GM10248 (cell line): ENCODE measurements around the gene MYT1.
A peak's percentile ranks its signal among the peaks of the same experiment; 100 is the strongest.

Experiments
- CTCF ChIA-PET: fragments of 300-600 bp; sonication (Branson Sonifier 250); formaldehyde crosslinking; extraction: SDS; loops from one replicate; lab custom pipeline; 2021; ENCODE audit warnings: antibody characterized with exemption; lab: Yijun Ruan, JAX
- POLR2A ChIA-PET: fragments of 350-650 bp; sonication (Branson Sonifier 250); formaldehyde crosslinking; extraction: SDS; loops from one replicate; lab custom pipeline; 2020; ENCODE audit warnings: antibody characterized with exemption; lab: Yijun Ruan, JAX
- DNase-seq: peaks from one replicate; pipeline ENCODE4 v3.0.0; 2012; ENCODE audit errors: extremely low spot score
- TF ChIP-seq, protein P1 (sequence below): IDR thresholded peaks from 2 replicates; pipeline ENCODE4 v1.5.1; 2012; ENCODE audit warnings: mild to moderate bottlenecking, low read depth; ENCODE audit errors: extremely low read depth, missing control alignments, control extremely low read depth

Gene MYT1

GRCh38 chr20:64256282-64256935 is 92.2 kb downstream of the MYT1 start:
- TF ChIP-seq, protein P1, sequence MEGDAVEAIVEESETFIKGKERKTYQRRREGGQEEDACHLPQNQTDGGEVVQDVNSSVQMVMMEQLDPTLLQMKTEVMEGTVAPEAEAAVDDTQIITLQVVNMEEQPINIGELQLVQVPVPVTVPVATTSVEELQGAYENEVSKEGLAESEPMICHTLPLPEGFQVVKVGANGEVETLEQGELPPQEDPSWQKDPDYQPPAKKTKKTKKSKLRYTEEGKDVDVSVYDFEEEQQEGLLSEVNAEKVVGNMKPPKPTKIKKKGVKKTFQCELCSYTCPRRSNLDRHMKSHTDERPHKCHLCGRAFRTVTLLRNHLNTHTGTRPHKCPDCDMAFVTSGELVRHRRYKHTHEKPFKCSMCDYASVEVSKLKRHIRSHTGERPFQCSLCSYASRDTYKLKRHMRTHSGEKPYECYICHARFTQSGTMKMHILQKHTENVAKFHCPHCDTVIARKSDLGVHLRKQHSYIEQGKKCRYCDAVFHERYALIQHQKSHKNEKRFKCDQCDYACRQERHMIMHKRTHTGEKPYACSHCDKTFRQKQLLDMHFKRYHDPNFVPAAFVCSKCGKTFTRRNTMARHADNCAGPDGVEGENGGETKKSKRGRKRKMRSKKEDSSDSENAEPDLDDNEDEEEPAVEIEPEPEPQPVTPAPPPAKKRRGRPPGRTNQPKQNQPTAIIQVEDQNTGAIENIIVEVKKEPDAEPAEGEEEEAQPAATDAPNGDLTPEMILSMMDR, result no peak
- DNase-seq, result peak; percentile 23
- ChIA-PET POLR2A (no interaction called here), CTCF (interaction anchor here (1.0 to 12.0 kb wide), 4 partner anchors 9 to 28 kb away, joined by 3 to 122 read pairs (median 6); no protein-coding TSS in a partner anchor)

GRCh38 chr20:64257107-64257757 is 93.0 kb downstream of the MYT1 start:
- TF ChIP-seq, protein P1, result no peak
- no peak for DNase-seq
- CTCF ChIA-PET, result interaction anchor here (1.0 to 12.0 kb wide), 2 partner anchors 17 to 27 kb away, joined by 4 to 122 read pairs; no protein-coding TSS in a partner anchor
- POLR2A ChIA-PET, result no interaction called here

DNA sequence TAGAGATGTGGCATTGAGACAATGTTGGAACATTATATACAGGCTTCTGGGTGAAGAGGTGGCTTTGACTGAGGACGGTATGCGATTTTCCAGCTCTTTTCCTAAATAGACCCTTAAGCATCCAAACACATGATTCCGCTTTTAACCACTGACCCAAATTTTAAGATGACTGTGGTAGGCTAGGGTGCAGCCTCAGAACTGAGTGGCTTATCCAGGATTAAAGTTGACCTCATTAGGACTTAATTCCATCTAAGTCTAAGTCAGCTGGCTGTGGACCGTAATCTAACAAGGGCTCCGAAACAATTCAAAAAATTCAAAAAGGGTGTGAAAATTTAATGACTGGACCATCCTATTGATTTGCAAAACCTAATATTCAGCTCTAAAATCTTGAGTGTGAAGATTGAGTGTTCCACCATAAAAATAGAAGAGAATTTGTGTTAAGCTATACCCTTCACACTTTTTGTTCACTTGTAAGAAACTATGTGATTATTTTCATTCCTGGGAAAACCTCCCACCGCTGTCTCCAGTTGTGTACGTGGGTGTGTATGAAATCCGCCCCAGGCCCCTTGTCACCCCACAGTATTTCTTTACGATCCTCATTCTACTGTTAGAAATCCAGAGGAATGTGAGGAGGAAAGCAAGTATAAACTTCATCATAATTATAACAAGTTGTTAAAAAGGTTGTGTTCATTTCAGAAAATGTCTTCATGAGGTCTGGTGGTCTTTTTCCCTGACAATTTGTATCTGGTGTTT is 94.0 kb downstream of the MYT1 start:
- DNase-seq, result no peak
- TF ChIP-seq, protein P1, result no peak
- CTCF ChIA-PET, result interaction anchor here (12.0 kb wide), 1 partner anchor 26 kb away, joined by 122 read pairs; no protein-coding TSS in a partner anchor
- POLR2A ChIA-PET, result no interaction called here

- ChIA-PET POLR2A (no interaction called here), CTCF (interaction anchor here (12.0 kb wide), 1 partner anchor 24 kb away, joined by 122 read pairs; no protein-coding TSS in a partner anchor)
- TF ChIP-seq, protein P1, result no peak
- no peak for DNase-seq
Measured at GRCh38 chr20:64260239-64260638, 96.0 kb downstream of the MYT1 start.

GRCh38 chr20:64261138-64261537 is 96.9 kb downstream of the MYT1 start:
- CTCF ChIA-PET, result interaction anchor here (0.9 to 12.0 kb wide), 2 partner anchors 14 to 23 kb away, joined by 3 to 122 read pairs; no protein-coding TSS in a partner anchor
- no peak for DNase-seq
- POLR2A ChIA-PET, result no interaction called here
- TF ChIP-seq, protein P1, result no peak

DNA sequence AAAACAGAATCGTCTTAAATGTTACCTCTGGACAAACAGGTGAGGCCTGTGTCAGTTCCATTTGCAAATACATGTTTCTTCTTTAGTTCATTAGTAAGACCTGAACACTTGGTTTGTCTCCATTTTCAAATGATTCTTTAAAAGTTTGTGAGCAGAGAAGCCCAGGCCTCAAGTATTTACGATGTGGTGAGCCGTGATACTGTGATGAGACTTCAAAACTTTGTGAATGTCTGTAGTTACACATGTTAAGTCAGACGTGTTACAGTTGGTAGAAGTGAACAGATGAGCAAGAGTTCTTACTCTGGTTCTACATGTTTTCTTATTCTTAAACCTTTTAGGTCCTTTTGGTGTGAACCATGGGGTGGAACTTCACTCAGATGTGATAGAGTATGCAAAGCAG is 99.8 kb downstream of the MYT1 start:
- TF ChIP-seq, protein P1, result no peak
- ChIA-PET POLR2A (no interaction called here), CTCF (interaction anchor here (2.6 kb wide), 1 partner anchor 22 kb away, joined by 8 read pairs; no protein-coding TSS in a partner anchor)
- DNase-seq, result no peak
